ENCODE measurements around the gene PTMA. TPM values are rescaled to one million over a fixed set of nuclear protein-coding genes. Genes with fewer than 3 reads are reported as not detected.

PTMA gene
- total RNA-seq, 2 experiments from 2014 or later, result 2,162 to 2,216 TPM

GRCh38 chr2:231680285-231680991 lies 27.9 kb upstream of the PTMA start:
- Mint-ChIP-seq H3K4me1 (ENCODE audit: low read depth) (peaks cover 6% of the 10 kb centered on the region), H3K9me3 (no peaks in the 10 kb centered on the region), H3K4me3 (peak overlapping the region; percentile 36), H3K27me3 (ENCODE audit: low read depth) (peaks cover 20% of the 10 kb centered on the region), H3K27ac (no peak overlapping the region), H3K36me3 (ENCODE audit: low read depth) (no peaks in the 10 kb centered on the region)
- intact Hi-C loops (cut with micrococcal nuclease), result no loop called here
- DNase-seq, result no peak
- CTCF ChIA-PET, result interaction anchor here (1.4 to 12.0 kb wide), 2 partner anchors 36 to 68 kb away, joined by 6 to 408 read pairs; no protein-coding TSS in a partner anchor

GRCh38 chr2:231680992-231681852 lies 27.1 kb upstream of the PTMA start:
- no peaks in the 10 kb centered on the region for H3K36me3 Mint-ChIP-seq (ENCODE audit: low read depth)
- no peak for DNase-seq
- H3K27me3 Mint-ChIP-seq (ENCODE audit: low read depth), result peaks cover 20% of the 10 kb centered on the region
- peak overlapping the region; percentile 32 for H3K4me3 Mint-ChIP-seq
- H3K9me3 Mint-ChIP-seq, result no peaks in the 10 kb centered on the region
- peaks cover 6% of the 10 kb centered on the region for H3K4me1 Mint-ChIP-seq (ENCODE audit: low read depth)
- no peak overlapping the region for H3K27ac Mint-ChIP-seq
- CTCF ChIA-PET, result interaction anchor here (1.2 to 12.0 kb wide), 2 partner anchors 36 to 70 kb away, joined by 3 to 408 read pairs; no protein-coding TSS in a partner anchor
- intact Hi-C loops (cut with micrococcal nuclease), result no loop called here

GRCh38 chr2:231682603-231683291 lies 25.6 kb upstream of the PTMA start:
- DNase-seq, result no peak
- CTCF ChIA-PET, result interaction anchor here (9.7 to 12.0 kb wide), 3 partner anchors 8 to 34 kb away, joined by 75 to 408 read pairs (median 123); no protein-coding TSS in a partner anchor
- Mint-ChIP-seq H3K4me3 (no peak overlapping the region), H3K9me3 (no peaks in the 10 kb centered on the region), H3K27me3 (ENCODE audit: low read depth) (peaks cover 20% of the 10 kb centered on the region), H3K4me1 (ENCODE audit: low read depth) (peaks cover 10% of the 10 kb centered on the region), H3K27ac (no peak overlapping the region), H3K36me3 (ENCODE audit: low read depth) (no peaks in the 10 kb centered on the region)
- intact Hi-C loops (cut with micrococcal nuclease), result no loop called here

- Mint-ChIP-seq H3K4me1 (ENCODE audit: low read depth) (peaks cover 9% of the 10 kb centered on the region), H3K4me3 (no peak overlapping the region), H3K36me3 (ENCODE audit: low read depth) (no peaks in the 10 kb centered on the region), H3K9me3 (no peaks in the 10 kb centered on the region), H3K27ac (no peak overlapping the region), H3K27me3 (ENCODE audit: low read depth) (peaks cover 20% of the 10 kb centered on the region)
- CTCF ChIA-PET, result interaction anchor here (0.6 to 10.1 kb wide), 6 partner anchors 9 to 125 kb away, joined by 3 to 123 read pairs (median 4); no protein-coding TSS in a partner anchor
- intact Hi-C loops (cut with micrococcal nuclease), result no loop called here
- DNase-seq, result no peak
Measured at GRCh38 chr2:231683292-231684235, 24.8 kb upstream of the PTMA start.

- Mint-ChIP-seq H3K4me1 (ENCODE audit: low read depth) (peaks cover 9% of the 10 kb centered on the region), H3K9me3 (no peaks in the 10 kb centered on the region), H3K36me3 (ENCODE audit: low read depth) (no peaks in the 10 kb centered on the region), H3K4me3 (no peak overlapping the region), H3K27ac (no peak overlapping the region), H3K27me3 (ENCODE audit: low read depth) (peaks cover 20% of the 10 kb centered on the region)
- CTCF ChIA-PET, result interaction anchor here (0.6 to 10.1 kb wide), 11 partner anchors 9 to 216 kb away, joined by 3 to 123 read pairs (median 4); no protein-coding TSS in a partner anchor
- DNase-seq, result no peak
- intact Hi-C loops (cut with micrococcal nuclease), result no loop called here
Measured at GRCh38 chr2:231684314-231685223, 23.8 kb upstream of the PTMA start.

- Mint-ChIP-seq H3K4me1 (ENCODE audit: low read depth) (peaks cover 8% of the 10 kb centered on the region), H3K9me3 (no peaks in the 10 kb centered on the region), H3K4me3 (no peak overlapping the region), H3K27ac (no peak overlapping the region), H3K36me3 (ENCODE audit: low read depth) (no peaks in the 10 kb centered on the region), H3K27me3 (ENCODE audit: low read depth) (peaks cover 16% of the 10 kb centered on the region)
- CTCF ChIA-PET, result interaction anchor here (1.3 to 10.1 kb wide), 6 partner anchors 11 to 215 kb away, joined by 3 to 123 read pairs (median 10); no protein-coding TSS in a partner anchor
- DNase-seq, result no peak
- intact Hi-C loops (cut with micrococcal nuclease), result no loop called here
Measured at GRCh38 chr2:231685349-231686191, 22.8 kb upstream of the PTMA start.

- intact Hi-C loops (cut with micrococcal nuclease), result loop anchor here (1.0 kb wide), 1 partner anchor 29 kb away; no protein-coding TSS in a partner anchor
- Mint-ChIP-seq H3K4me1 (ENCODE audit: low read depth) (peaks cover 7% of the 10 kb centered on the region), H3K36me3 (ENCODE audit: low read depth) (no peaks in the 10 kb centered on the region), H3K27me3 (ENCODE audit: low read depth) (peaks cover 14% of the 10 kb centered on the region), H3K27ac (no peak overlapping the region), H3K9me3 (no peaks in the 10 kb centered on the region), H3K4me3 (no peak overlapping the region)
- CTCF ChIA-PET, result interaction anchor here (0.5 to 10.1 kb wide), 7 partner anchors 12 to 73 kb away, joined by 3 to 123 read pairs (median 5); no protein-coding TSS in a partner anchor
- DNase-seq, result no peak
Measured at GRCh38 chr2:231686192-231687100, 21.9 kb upstream of the PTMA start.

GRCh38 chr2:231687133-231687852 lies 21.0 kb upstream of the PTMA start:
- peak; percentile 72 for DNase-seq
- Mint-ChIP-seq H3K9me3 (no peaks in the 10 kb centered on the region), H3K4me1 (ENCODE audit: low read depth) (peaks cover 6% of the 10 kb centered on the region), H3K27me3 (ENCODE audit: low read depth) (peaks cover 6% of the 10 kb centered on the region), H3K36me3 (ENCODE audit: low read depth) (no peaks in the 10 kb centered on the region), H3K4me3 (no peak overlapping the region), H3K27ac (no peak overlapping the region)
- CTCF ChIA-PET, result interaction anchor here (0.5 to 10.1 kb wide), 8 partner anchors 13 to 443 kb away, joined by 3 to 123 read pairs (median 4); no protein-coding TSS in a partner anchor
- intact Hi-C loops (cut with micrococcal nuclease), result loop anchor here (1.0 kb wide), 1 partner anchor 28 kb away; no protein-coding TSS in a partner anchor

All from activated naive CD4-positive, alpha-beta T cell treated with anti-CD3 and anti-CD28 coated beads for 36 hours (primary cell).